ENCODE data around the gene SLC46A1. TPM values are rescaled to one million over a fixed set of nuclear protein-coding genes. Genes with fewer than 3 reads are reported as not detected.

SLC46A1 gene
- polyA plus RNA-seq, 1 donor from 2014 or later = 12.3 TPM

- no peaks in the 10 kb centered on the region for H3K9me3 ChIP-seq (ENCODE audit: low read length)
- no peak overlapping the region for H2AFZ ChIP-seq (ENCODE audit: low read depth, low read length)
- H3K36me3 ChIP-seq (ENCODE audit: insufficient read depth, low read length) = no peaks in the 10 kb centered on the region
- no peak overlapping the region for H3K9ac ChIP-seq (ENCODE audit: low read length)
- H3K9me2 ChIP-seq (ENCODE audit: insufficient read depth, low read length) = no peaks in the 10 kb centered on the region
- H3K27me3 ChIP-seq (ENCODE audit: insufficient read depth, low read depth, low read length) = no peaks in the 10 kb centered on the region
- no peaks in the 10 kb centered on the region for H3F3A ChIP-seq (ENCODE audit: insufficient read depth, low read length, poor library complexity, severe bottlenecking)
- no peak overlapping the region for H3K27ac ChIP-seq (ENCODE audit: low read length)
- H3K4me2 ChIP-seq (ENCODE audit: low read length) = no peak overlapping the region
- H3K4me3 ChIP-seq (ENCODE audit: low read length) = no peak overlapping the region
- TF ChIP-seq REST (IDR thresholded peaks at IDR 0.05; ENCODE audit: borderline replicate concordance) = no peak
- TF ChIP-seq TAF1 (IDR thresholded peaks at IDR 0.05; ENCODE audit: low read depth) = no peak
- no peaks in the 10 kb centered on the region for H3K79me2 ChIP-seq (replicated peaks; ENCODE audit: insufficient read depth, low read length)
- no peaks in the 10 kb centered on the region for H4K20me1 ChIP-seq (ENCODE audit: insufficient read depth)
Observed at GRCh38 chr17:28447396-28447760, 41.4 kb upstream of the SLC46A1 start.

GRCh38 chr17:28446716-28447395 is 40.8 kb upstream of the SLC46A1 start:
- H4K20me1 ChIP-seq (ENCODE audit: insufficient read depth) = no peaks in the 10 kb centered on the region
- no peaks in the 10 kb centered on the region for H3K9me3 ChIP-seq (ENCODE audit: low read length)

More at GRCh38 chr17:28446716-28447395, 40.8 kb upstream of the SLC46A1 start:
- Histone ChIP-seq H3K27ac (ENCODE audit: low read length) (no peak overlapping the region), H3K4me2 (ENCODE audit: low read length) (no peak overlapping the region), H3K9ac (ENCODE audit: low read length) (no peak overlapping the region), H3K27me3 (ENCODE audit: insufficient read depth, low read depth, low read length) (no peaks in the 10 kb centered on the region), H2AFZ (ENCODE audit: low read depth, low read length) (no peak overlapping the region), H3F3A (ENCODE audit: insufficient read depth, low read length, poor library complexity, severe bottlenecking) (no peaks in the 10 kb centered on the region), H3K4me3 (ENCODE audit: low read length) (no peak overlapping the region), H3K9me2 (ENCODE audit: insufficient read depth, low read length) (no peaks in the 10 kb centered on the region), H3K79me2 (replicated peaks; ENCODE audit: insufficient read depth, low read length) (no peaks in the 10 kb centered on the region), H3K36me3 (ENCODE audit: insufficient read depth, low read length) (no peaks in the 10 kb centered on the region)
- TF ChIP-seq TAF1 (IDR thresholded peaks at IDR 0.05; ENCODE audit: low read depth) = no peak
- TF ChIP-seq POLR2AphosphoS5 (IDR thresholded peaks at IDR 0.05) = no peak
- TF ChIP-seq MXI1 (conservative IDR thresholded peaks at IDR 0.05; ENCODE audit: poor library complexity, severe bottlenecking) = no peak
- TF ChIP-seq EP300 (conservative IDR thresholded peaks at IDR 0.05; ENCODE audit: poor library complexity, severe bottlenecking) = no peak
- TF ChIP-seq EZH2 (IDR thresholded peaks at IDR 0.05; ENCODE audit: borderline replicate concordance, insufficient read depth, low read length, poor library complexity, severe bottlenecking) = no peak
- TF ChIP-seq CTCF (IDR thresholded peaks at IDR 0.05; ENCODE audit: poor library complexity, severe bottlenecking) = no peak
- TF ChIP-seq RAD21 (conservative IDR thresholded peaks at IDR 0.05) = no peak
- TF ChIP-seq SMC3 (conservative IDR thresholded peaks at IDR 0.05; ENCODE audit: poor library complexity) = no peak
- no peak for TF ChIP-seq REST (IDR thresholded peaks at IDR 0.05; ENCODE audit: borderline replicate concordance)
